CD1c-positive myeloid dendritic cell (primary cell): ENCODE measurements around the gene SAMD14.

ENCODE experiments used
- DNase-seq: peaks from one replicate; pipeline ENCODE4 v3.0.0-alpha.2; 2016; ENCODE audit errors: extremely low spot score

SAMD14 gene

GRCh38 chr17:50133028-50133768 lies 3.2 kb upstream of the SAMD14 start:
- DNase-seq, result no peak

GRCh38 chr17:50132104-50132794 lies 2.3 kb upstream of the SAMD14 start:
- DNase-seq, result no peak

GRCh38 chr17:50130559-50131305 lies 772 bp upstream of the SAMD14 start:
- DNase-seq, result peak; percentile 13

GRCh38 chr17:50129353-50129727 lies 620 bp downstream of the SAMD14 start:
- DNase-seq, result no peak

- peak; percentile 43 for DNase-seq
Measured at GRCh38 chr17:50128441-50129352, 1.3 kb downstream of the SAMD14 start.

- DNase-seq, result peak; percentile 13
Measured at GRCh38 chr17:50127697-50128361, 2.1 kb downstream of the SAMD14 start.

GRCh38 chr17:50125420-50125997 lies 4.5 kb downstream of the SAMD14 start:
- DNase-seq, result no peak

GRCh38 chr17:50123649-50124349 lies 6.2 kb downstream of the SAMD14 start:
- no peak for DNase-seq

GRCh38 chr17:50122945-50123344 lies 7.0 kb downstream of the SAMD14 start:
- no peak for DNase-seq

- DNase-seq, result no peak
Measured at GRCh38 chr17:50120475-50121253, 9.3 kb downstream of the SAMD14 start.

- no peak for DNase-seq
Measured at GRCh38 chr17:50118828-50119218, 11.1 kb downstream of the SAMD14 start.

- no peak for DNase-seq
Measured at GRCh38 chr17:50118076-50118827, 11.7 kb downstream of the SAMD14 start.

- peak; percentile 62 for DNase-seq
Measured at GRCh38 chr17:50117202-50118051, 12.5 kb downstream of the SAMD14 start.

GRCh38 chr17:50115756-50116155 lies 14.2 kb downstream of the SAMD14 start:
- DNase-seq, result no peak

- DNase-seq, result peak; percentile 71
Measured at GRCh38 chr17:50114849-50115357, 15.1 kb downstream of the SAMD14 start.

- DNase-seq, result no peak
Measured at GRCh38 chr17:50114401-50114800, 15.6 kb downstream of the SAMD14 start.

GRCh38 chr17:50113624-50114320 lies 16.2 kb downstream of the SAMD14 start:
- DNase-seq, result no peak
